GM04503 (cell line): ENCODE measurements around the gene FBLN5.

ENCODE experiments used
- DNase-seq: peaks from one replicate; pipeline ENCODE4 v3.0.0-alpha.2; 2012; ENCODE audit warnings: low read depth

Gene FBLN5

GRCh38 chr14:91827746-91828145, 119.7 kb downstream of the FBLN5 start:
- no peak for DNase-seq
